ENCODE measurements around the gene MYL6B.
A peak's percentile ranks its signal among the peaks of the same experiment; 100 is the strongest.

The MYL6B gene

GRCh38 chr12:56121204-56121870, 31.1 kb upstream of the MYL6B start:
- no peak for DNase-seq

- no peak for DNase-seq
Measured at GRCh38 chr12:56122637-56123036, 29.8 kb upstream of the MYL6B start.

GRCh38 chr12:56124133-56124532, 28.3 kb upstream of the MYL6B start:
- no peak for DNase-seq

- no peak for DNase-seq
Measured at GRCh38 chr12:56126732-56127239, 25.6 kb upstream of the MYL6B start.

GRCh38 chr12:56127485-56127887, 24.9 kb upstream of the MYL6B start:
- DNase-seq: no peak

- DNase-seq: peak; percentile 45 to 99 (median 94)
Measured at GRCh38 chr12:56127888-56128669, 24.3 kb upstream of the MYL6B start, which contains the start of gene ESYT1. ESYT1 (plus strand) TSS chr12:56128267; CDS start chr12:56128320, 53 bp downstream.

- peak in 22 of 56 donors; percentile 8 to 55 (median 31) for DNase-seq
Measured at GRCh38 chr12:56128670-56129205, 23.6 kb upstream of the MYL6B start.

GRCh38 chr12:56129206-56129941, 23.0 kb upstream of the MYL6B start:
- peak in 29 of 56 donors; percentile 9 to 50 (median 27) for DNase-seq

- no peak for DNase-seq
Measured at GRCh38 chr12:56129942-56130495, 22.4 kb upstream of the MYL6B start.

GRCh38 chr12:56130876-56131275, 21.5 kb upstream of the MYL6B start:
- no peak for DNase-seq

GRCh38 chr12:56134897-56135296, 17.5 kb upstream of the MYL6B start:
- no peak for DNase-seq

- no peak for DNase-seq
Measured at GRCh38 chr12:56137853-56138571, 14.4 kb upstream of the MYL6B start.

GRCh38 chr12:56141946-56142784, 10.2 kb upstream of the MYL6B start:
- DNase-seq: no peak

GRCh38 chr12:56143217-56143616, 9.2 kb upstream of the MYL6B start:
- DNase-seq: no peak

- DNase-seq: peak in 1 of 56 donors; percentile 8
Measured at GRCh38 chr12:56143870-56144269, 8.5 kb upstream of the MYL6B start.

GRCh38 chr12:56145217-56145616, 7.2 kb upstream of the MYL6B start:
- DNase-seq: no peak

GRCh38 chr12:56146492-56147460, 5.6 kb upstream of the MYL6B start:
- no peak for DNase-seq

GRCh38 chr12:56150563-56150962, 1.8 kb upstream of the MYL6B start:
- no peak for DNase-seq
